H7 (cell line): ENCODE measurements around the gene B4GALT5. TPM values are rescaled to one million over a fixed set of nuclear protein-coding genes. Genes with fewer than 3 reads are reported as not detected.

Source experiments
- DNase-seq: peaks from one replicate; pipeline ENCODE4 v3.0.0; 2012
- H3K27me3 ChIP-seq: 2 replicates; pipeline ENCODE4 v1.6.0; 2011; ENCODE audit warnings: mild to moderate bottlenecking, low read length; ENCODE audit not compliant: control insufficient read depth, insufficient read depth
- H3K36me3 ChIP-seq: replicated peaks from 2 replicates; pipeline ENCODE4 v1.5.1; 2011; ENCODE audit warnings: low read length; ENCODE audit not compliant: control insufficient read depth, insufficient read depth
- H3K4me3 ChIP-seq: 2 replicates; pipeline ENCODE4 v1.5.1; 2011; ENCODE audit warnings: low read depth, mild to moderate bottlenecking, control low read depth, low read length, moderate library complexity; ENCODE audit not compliant: insufficient read depth
- total RNA-seq: library from RNA; depleted of rRNA; stranded (reverse); fragments of >200 nt; shearing (Covaris generic); gene quantifications from 2 replicates; pipeline ENCODE4 v1.2.3, GENCODE V29; 2014; rRNA removed

Gene B4GALT5
- total RNA-seq, 1 experiment from 2014 or later: 31.7 TPM

DNA sequence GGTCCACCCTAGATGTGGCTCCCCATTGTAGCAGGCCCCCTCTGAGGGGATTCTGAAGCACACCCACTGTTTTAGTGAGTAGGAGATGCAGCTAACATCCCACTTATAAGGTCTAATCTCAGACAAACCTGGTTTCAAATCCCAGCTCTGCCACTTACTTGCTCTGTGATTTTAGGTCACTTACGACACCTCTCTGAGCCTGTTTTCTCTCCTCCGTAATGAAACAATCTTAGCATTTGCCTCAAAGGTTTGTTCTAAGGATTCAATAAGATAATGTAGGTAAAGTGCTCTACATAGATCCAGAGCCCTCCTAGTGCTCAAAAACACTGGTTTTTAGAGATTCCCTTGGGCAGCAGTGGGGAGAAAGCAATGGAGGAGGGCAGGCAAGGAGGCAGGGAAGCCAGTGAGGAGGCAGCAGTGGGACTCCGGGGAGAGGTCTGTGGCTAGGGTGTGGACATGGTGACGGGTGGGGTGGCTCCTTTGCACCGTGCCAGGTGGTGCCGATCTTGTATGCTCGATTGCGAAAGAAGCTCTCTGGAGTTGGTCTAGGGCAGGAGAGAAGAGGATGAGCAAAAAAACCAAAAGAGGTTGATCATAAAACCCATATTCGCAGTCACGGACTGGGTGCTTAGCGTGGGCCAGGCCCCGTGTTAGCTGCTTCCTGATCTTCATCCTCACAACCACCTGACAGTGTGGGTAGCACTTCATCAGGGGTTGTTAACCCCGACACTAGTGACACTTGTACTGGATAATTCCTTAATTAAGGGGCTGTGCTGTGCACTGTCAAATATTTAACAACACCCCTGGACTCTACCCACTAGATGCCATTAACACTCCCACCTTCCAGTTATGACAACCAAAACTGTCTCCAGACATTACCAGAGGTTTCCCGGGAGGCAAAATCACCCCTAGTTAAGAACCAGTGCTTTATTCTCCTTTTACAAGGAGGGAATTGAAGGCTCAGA, 129.0 kb downstream of the B4GALT5 start:
- H3K36me3 ChIP-seq: no peaks in the 10 kb centered on the region
- no peaks in the 10 kb centered on the region for H3K27me3 ChIP-seq
- no peak for DNase-seq
- H3K4me3 ChIP-seq: no peak overlapping the region

DNA sequence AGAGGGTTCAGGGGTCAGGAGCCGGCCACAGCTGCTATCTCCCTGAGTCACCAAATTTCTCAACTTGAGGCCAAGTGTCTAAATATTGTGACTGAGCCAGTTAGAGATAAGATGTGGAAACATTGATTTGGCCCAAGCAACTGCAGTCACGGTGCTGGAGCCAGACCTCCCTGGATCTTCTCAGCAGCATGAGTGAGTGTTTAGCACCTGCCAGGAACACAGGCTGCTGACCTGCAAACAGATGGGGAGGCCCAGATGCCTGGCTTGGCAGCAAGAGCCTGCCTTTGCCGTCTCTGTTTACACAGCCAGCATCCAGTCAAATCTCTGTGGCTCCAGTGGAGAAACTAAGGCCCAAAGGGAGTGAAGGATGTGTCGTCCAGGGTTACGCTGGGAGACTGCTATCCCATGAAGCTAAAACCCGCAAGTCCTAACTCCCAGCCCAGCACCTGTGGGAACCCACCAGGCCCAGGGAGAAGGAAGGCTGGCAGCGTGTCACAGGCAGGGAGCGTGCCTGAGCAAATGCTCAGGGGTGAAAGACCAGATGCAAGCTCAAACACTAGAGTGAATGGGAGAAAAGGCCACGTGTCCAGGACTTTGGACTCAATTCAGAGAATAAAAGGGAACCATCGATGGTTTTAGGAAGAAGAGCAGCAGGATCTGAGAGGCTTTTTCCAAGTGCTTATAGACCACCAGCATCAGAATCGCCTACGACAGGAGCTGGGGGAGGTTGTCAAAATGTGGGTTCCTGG, 129.8 kb downstream of the B4GALT5 start:
- Histone ChIP-seq H3K36me3 (no peaks in the 10 kb centered on the region), H3K4me3 (no peak overlapping the region), H3K27me3 (no peaks in the 10 kb centered on the region)
- DNase-seq: no peak

DNA sequence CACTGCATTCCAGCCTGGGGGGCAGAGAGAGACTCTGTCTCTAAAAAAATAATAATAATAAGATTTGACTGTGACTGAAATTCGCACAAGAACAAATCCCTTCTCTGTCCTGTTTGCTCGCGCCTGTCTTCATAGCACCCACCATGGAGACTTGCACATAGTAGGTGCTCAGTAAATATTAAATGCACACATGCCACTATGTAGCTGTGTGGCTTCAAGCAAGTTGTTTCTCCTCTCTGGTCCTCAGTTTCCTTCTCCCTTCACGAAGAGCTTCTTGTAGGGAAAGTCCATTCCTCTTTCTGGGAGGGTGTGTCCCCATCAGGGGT, 130.4 kb downstream of the B4GALT5 start:
- Histone ChIP-seq H3K27me3 (no peaks in the 10 kb centered on the region), H3K4me3 (no peak overlapping the region), H3K36me3 (no peaks in the 10 kb centered on the region)
- DNase-seq: no peak

Other genes starting within 250 kb of the B4GALT5 start
- gene KCNB1, start 231.2 kb downstream of the B4GALT5 start, total RNA-seq: 0.41 and 0.48 TPM in 2 replicates
- 14.3 and 15.4 TPM in 2 replicates for gene PTGIS, start 145.7 kb downstream of the B4GALT5 start, total RNA-seq
- 6.4 and 6.7 TPM in 2 replicates for gene SLC9A8, start 99.0 kb upstream of the B4GALT5 start, total RNA-seq
- gene SPATA2, start 201.7 kb upstream of the B4GALT5 start, total RNA-seq: 9.7 and 11.5 TPM in 2 replicates
- gene RNF114, start 222.5 kb upstream of the B4GALT5 start, total RNA-seq: 75.7 and 76.4 TPM in 2 replicates